ENCODE measurements around the gene TAS2R30.

GRCh38 chr12:11089246-11089645 is 45.2 kb downstream of the TAS2R30 start:
- TF ChIP-seq FOXA1 (IDR thresholded peaks at IDR 0.05) = no peak
- TF ChIP-seq SUZ12 (IDR thresholded peaks at IDR 0.05) = no peak
- TF ChIP-seq ARNT (IDR thresholded peaks at IDR 0.05) = no peak

All from HEK293T (cell line).